Activated CD4-positive, alpha-beta T cell treated with anti-CD3 and anti-CD28 coated beads, Interleukin-2, amount 10 ng/mL, durations not matched to agents 24 days and 14 days (primary cell): ENCODE measurements around the gene SKAP1. TPM values are rescaled to one million over a fixed set of nuclear protein-coding genes. Genes with fewer than 3 reads are reported as not detected.

Source experiments
- DNase-seq: peaks from one replicate; pipeline ENCODE4 v3.0.0; 2022
- H3K27ac Mint-ChIP-seq: one replicate; pipeline ENCODE4 v1.8.0; 2022; ENCODE audit warnings: mild to moderate bottlenecking, mixed read lengths
- H3K27me3 Mint-ChIP-seq: one replicate; pipeline ENCODE4 v1.8.0; 2022; ENCODE audit warnings: mixed read lengths
- H3K36me3 Mint-ChIP-seq: one replicate; pipeline ENCODE4 v1.8.0; 2022; ENCODE audit warnings: low read depth, mild to moderate bottlenecking, mixed read lengths
- H3K4me1 Mint-ChIP-seq: one replicate; pipeline ENCODE4 v1.8.0; 2021; ENCODE audit warnings: mixed read lengths
- H3K4me3 Mint-ChIP-seq: one replicate; pipeline ENCODE4 v1.8.0; 2022; ENCODE audit warnings: mild to moderate bottlenecking, moderate library complexity, mixed read lengths
- H3K9me3 Mint-ChIP-seq: one replicate; pipeline ENCODE4 v1.8.0; 2021; ENCODE audit warnings: mixed read lengths
- intact Hi-C: fragments of 100-400 bp; cut with micrococcal nuclease; formaldehyde crosslinking; loops from one replicate; pipeline ENCODE4 v1.15.1; 2023
- total RNA-seq: library from RNA; stranded (reverse); gene quantifications from 2 replicates; pipeline ENCODE4 v1.2.3, GENCODE V29; 2022

Gene SKAP1
- total RNA-seq, 1 donor from 2014 or later = 59.3 TPM

GRCh38 chr17:48181653-48182052 is 248.4 kb downstream of the SKAP1 start:
- peaks cover 73% of the 10 kb centered on the region for H3K36me3 Mint-ChIP-seq
- intact Hi-C loops = no loop called here
- no peaks in the 10 kb centered on the region for H3K27me3 Mint-ChIP-seq
- no peak overlapping the region for H3K4me3 Mint-ChIP-seq
- H3K9me3 Mint-ChIP-seq = no peaks in the 10 kb centered on the region
- no peak overlapping the region for H3K27ac Mint-ChIP-seq
- DNase-seq = no peak
- peaks cover 11% of the 10 kb centered on the region for H3K4me1 Mint-ChIP-seq

GRCh38 chr17:48180842-48181629 is 249.0 kb downstream of the SKAP1 start:
- no peak overlapping the region for H3K27ac Mint-ChIP-seq
- peaks cover 11% of the 10 kb centered on the region for H3K4me1 Mint-ChIP-seq
- no peaks in the 10 kb centered on the region for H3K27me3 Mint-ChIP-seq
- no peak for DNase-seq
- H3K4me3 Mint-ChIP-seq = no peak overlapping the region
- H3K36me3 Mint-ChIP-seq = peaks cover 73% of the 10 kb centered on the region
- intact Hi-C loops = no loop called here
- H3K9me3 Mint-ChIP-seq = no peaks in the 10 kb centered on the region

- peaks cover 67% of the 10 kb centered on the region for H3K36me3 Mint-ChIP-seq
- no peak overlapping the region for H3K4me3 Mint-ChIP-seq
- H3K27ac Mint-ChIP-seq = no peak overlapping the region
- H3K27me3 Mint-ChIP-seq = no peaks in the 10 kb centered on the region
- no peak for DNase-seq
- peaks cover 11% of the 10 kb centered on the region for H3K4me1 Mint-ChIP-seq
- H3K9me3 Mint-ChIP-seq = no peaks in the 10 kb centered on the region
- intact Hi-C loops = loop anchor here (10.0 kb wide), 1 partner anchor 415 kb away; the partner anchor contains the start of genes HOXB3 and HOXB5
Measured at GRCh38 chr17:48179071-48179945, 250.7 kb downstream of the SKAP1 start.

- Mint-ChIP-seq H3K4me3 (no peak overlapping the region), H3K27ac (no peak overlapping the region), H3K4me1 (peaks cover 16% of the 10 kb centered on the region), H3K9me3 (no peaks in the 10 kb centered on the region), H3K27me3 (no peaks in the 10 kb centered on the region), H3K36me3 (peaks cover 70% of the 10 kb centered on the region)
- intact Hi-C loops = loop anchor here (10.0 kb wide), 1 partner anchor 416 kb away; the partner anchor contains the start of genes HOXB3 and HOXB5
- DNase-seq = no peak
Measured at GRCh38 chr17:48178317-48178716, 251.7 kb downstream of the SKAP1 start.

- Mint-ChIP-seq H3K4me3 (no peak overlapping the region), H3K4me1 (peaks cover 18% of the 10 kb centered on the region), H3K27ac (no peak overlapping the region), H3K36me3 (peaks cover 69% of the 10 kb centered on the region), H3K9me3 (no peaks in the 10 kb centered on the region), H3K27me3 (no peaks in the 10 kb centered on the region)
- intact Hi-C loops = loop anchor here (10.0 kb wide), 1 partner anchor 417 kb away; the partner anchor contains the start of genes HOXB3 and HOXB5
- DNase-seq = no peak
Measured at GRCh38 chr17:48177816-48178215, 252.2 kb downstream of the SKAP1 start.

- no peaks in the 10 kb centered on the region for H3K9me3 Mint-ChIP-seq
- peaks cover 18% of the 10 kb centered on the region for H3K4me1 Mint-ChIP-seq
- intact Hi-C loops = loop anchor here (10.0 kb wide), 1 partner anchor 418 kb away; the partner anchor contains the start of genes HOXB3 and HOXB5
- no peaks in the 10 kb centered on the region for H3K27me3 Mint-ChIP-seq
- no peak overlapping the region for H3K27ac Mint-ChIP-seq
- H3K4me3 Mint-ChIP-seq = no peak overlapping the region
- no peak for DNase-seq
- peaks cover 65% of the 10 kb centered on the region for H3K36me3 Mint-ChIP-seq
Measured at GRCh38 chr17:48176471-48176855, 253.6 kb downstream of the SKAP1 start.

GRCh38 chr17:48175692-48176470 is 254.1 kb downstream of the SKAP1 start:
- no peaks in the 10 kb centered on the region for H3K27me3 Mint-ChIP-seq
- no peak overlapping the region for H3K4me3 Mint-ChIP-seq
- DNase-seq = no peak
- H3K9me3 Mint-ChIP-seq = no peaks in the 10 kb centered on the region
- H3K36me3 Mint-ChIP-seq = peaks cover 66% of the 10 kb centered on the region
- intact Hi-C loops = loop anchor here (10.0 kb wide), 1 partner anchor 419 kb away; the partner anchor contains the start of genes HOXB3 and HOXB5
- H3K4me1 Mint-ChIP-seq = peaks cover 18% of the 10 kb centered on the region
- no peak overlapping the region for H3K27ac Mint-ChIP-seq

GRCh38 chr17:48174833-48175523 is 255.0 kb downstream of the SKAP1 start:
- no peak for DNase-seq
- H3K27ac Mint-ChIP-seq = no peak overlapping the region

GRCh38 chr17:48173191-48173984 is 256.6 kb downstream of the SKAP1 start:
- intact Hi-C loops = loop anchor here (10.0 kb wide), 1 partner anchor 421 kb away; the partner anchor contains the start of genes HOXB3 and HOXB5
- DNase-seq = no peak
- Mint-ChIP-seq H3K27ac (peak overlapping the region; percentile 64), H3K4me1 (peaks cover 7% of the 10 kb centered on the region), H3K36me3 (peaks cover 58% of the 10 kb centered on the region), H3K9me3 (no peaks in the 10 kb centered on the region), H3K27me3 (no peaks in the 10 kb centered on the region), H3K4me3 (no peak overlapping the region)

More at GRCh38 chr17:48174833-48175523, 255.0 kb downstream of the SKAP1 start:
- Mint-ChIP-seq H3K36me3 (peaks cover 64% of the 10 kb centered on the region), H3K4me3 (no peak overlapping the region), H3K4me1 (peaks cover 12% of the 10 kb centered on the region), H3K27me3 (no peaks in the 10 kb centered on the region), H3K9me3 (no peaks in the 10 kb centered on the region)
- intact Hi-C loops = loop anchor here (10.0 kb wide), 1 partner anchor 420 kb away; the partner anchor contains the start of genes HOXB3 and HOXB5

- H3K27ac Mint-ChIP-seq = no peak overlapping the region
- H3K4me3 Mint-ChIP-seq = no peak overlapping the region
- H3K9me3 Mint-ChIP-seq = no peaks in the 10 kb centered on the region
- no peak for DNase-seq
- no peaks in the 10 kb centered on the region for H3K27me3 Mint-ChIP-seq
- intact Hi-C loops = loop anchor here (10.0 kb wide), 1 partner anchor 425 kb away; the partner anchor contains the start of genes HOXB3 and HOXB5
- H3K36me3 Mint-ChIP-seq = peaks cover 44% of the 10 kb centered on the region
- H3K4me1 Mint-ChIP-seq = peaks cover 7% of the 10 kb centered on the region
Measured at GRCh38 chr17:48169926-48170325, 260.1 kb downstream of the SKAP1 start.

GRCh38 chr17:48163809-48164208 is 266.2 kb downstream of the SKAP1 start:
- intact Hi-C loops = no loop called here

GRCh38 chr17:48162946-48163506 is 267.0 kb downstream of the SKAP1 start:
- DNase-seq = no peak
- Mint-ChIP-seq H3K4me1 (peaks cover 5% of the 10 kb centered on the region), H3K27ac (no peak overlapping the region), H3K36me3 (peaks cover 29% of the 10 kb centered on the region), H3K9me3 (no peaks in the 10 kb centered on the region), H3K27me3 (no peaks in the 10 kb centered on the region), H3K4me3 (no peak overlapping the region)
- intact Hi-C loops = no loop called here

More at GRCh38 chr17:48163809-48164208, 266.2 kb downstream of the SKAP1 start:
- Mint-ChIP-seq H3K4me3 (no peak overlapping the region), H3K36me3 (peaks cover 31% of the 10 kb centered on the region), H3K27ac (no peak overlapping the region), H3K27me3 (no peaks in the 10 kb centered on the region), H3K4me1 (peaks cover 5% of the 10 kb centered on the region), H3K9me3 (no peaks in the 10 kb centered on the region)
- no peak for DNase-seq
